IMR-90 (cell line): ENCODE measurements around the gene CFP. TPM values are rescaled to one million over a fixed set of nuclear protein-coding genes. Genes with fewer than 3 reads are reported as not detected.

Source experiments
- ATAC-seq: fragments of 200-7000 bp; cut with Tn5 transposase; 2 replicates; pipeline ENCODE4 v1.9.1; 2020; ENCODE audit warnings: low read depth, mild to moderate bottlenecking, moderate library complexity
- BruUV-seq: library from RNA; stranded (reverse); fragments of 400-500 nt; replicated peaks from 2 replicates; lab custom pipeline; 2021; lab: Mats Ljungman, UMichigan
- CTCF ChIA-PET: fragments of 300-600 bp; formaldehyde crosslinking; extraction: SDS; loops from one replicate; lab custom pipeline; 2021; ENCODE audit warnings: antibody characterized with exemption; lab: Yijun Ruan, JAX
- POLR2A ChIA-PET: fragments of 300-600 bp; sonication (Branson Sonifier 250); formaldehyde crosslinking; loops from one replicate; lab custom pipeline; 2022; ENCODE audit warnings: antibody characterized with exemption; ENCODE audit not compliant: unreplicated experiment; lab: Charles Lee
- DNase-seq: peaks from one replicate; pipeline ENCODE4 v3.0.0; 2013
- H2AFZ ChIP-seq: replicated peaks from 2 replicates; pipeline ENCODE3; 2013; ENCODE audit warnings: low read length, mild to moderate bottlenecking; ENCODE audit not compliant: poor library complexity
- H2AK5ac ChIP-seq: 2 replicates; pipeline ENCODE4 v1.6.1; 2013; ENCODE audit warnings: low read depth, low read length, inconsistent platforms
- H2AK9ac ChIP-seq: replicated peaks from 2 replicates; pipeline ENCODE3; 2013; ENCODE audit warnings: mild to moderate bottlenecking, low read depth, low read length, moderate library complexity; ENCODE audit not compliant: poor library complexity
- H2BK120ac ChIP-seq: 2 replicates; pipeline ENCODE4 v1.6.1; 2013; ENCODE audit warnings: low read depth, low read length, inconsistent platforms
- H2BK15ac ChIP-seq: 3 replicates; pipeline ENCODE4 v1.6.1; 2013; ENCODE audit warnings: low read depth, low read length, inconsistent platforms
- H2BK20ac ChIP-seq: 2 replicates; pipeline ENCODE4 v1.6.1; 2013; ENCODE audit warnings: low read depth, mild to moderate bottlenecking, inconsistent platforms, low read length, moderate library complexity
- H2BK5ac ChIP-seq: 2 replicates; pipeline ENCODE4 v1.6.1; 2013; ENCODE audit warnings: mild to moderate bottlenecking, low read depth, low read length, inconsistent platforms; ENCODE audit not compliant: poor library complexity, severe bottlenecking
- H3K14ac ChIP-seq: replicated peaks from 2 replicates; pipeline ENCODE4 v1.6.1; 2013; ENCODE audit warnings: low read depth, low read length, inconsistent platforms
- H3K18ac ChIP-seq: 2 replicates; pipeline ENCODE4 v1.6.1; 2013; ENCODE audit warnings: low read depth, low read length, control low read depth
- H3K23ac ChIP-seq: 2 replicates; pipeline ENCODE4 v1.6.1; 2013; ENCODE audit warnings: low read depth, low read length, inconsistent platforms
- H3K27ac ChIP-seq: 2 replicates; pipeline ENCODE4 v1.5.1; 2013; ENCODE audit warnings: mild to moderate bottlenecking, control low read depth, low read length; ENCODE audit not compliant: insufficient read depth
- H3K27me3 ChIP-seq: 2 replicates; pipeline ENCODE4 v1.6.1; 2013; ENCODE audit warnings: low read length; ENCODE audit not compliant: control insufficient read depth, insufficient read depth
- H3K36me3 ChIP-seq: 2 replicates; pipeline ENCODE4 v1.6.1; 2013; ENCODE audit warnings: low read length, mixed read lengths; ENCODE audit not compliant: control insufficient read depth, insufficient read depth
- H3K4ac ChIP-seq: 2 replicates; pipeline ENCODE4 v1.6.1; 2013; ENCODE audit warnings: low read depth, low read length, inconsistent platforms
- H3K4me1 ChIP-seq: 2 replicates; pipeline ENCODE4 v1.6.1; 2013; ENCODE audit warnings: low read length, mixed read lengths; ENCODE audit not compliant: control insufficient read depth, insufficient read depth
- H3K4me2 ChIP-seq: 2 replicates; pipeline ENCODE4 v1.6.1; 2013; ENCODE audit warnings: low read depth, mild to moderate bottlenecking, control low read depth, low read length, moderate library complexity
- H3K4me3 ChIP-seq: 2 replicates; pipeline ENCODE4 v1.5.1; 2013; ENCODE audit warnings: low read depth, mild to moderate bottlenecking, control low read depth, low read length, moderate library complexity; ENCODE audit not compliant: insufficient read depth
- H3K56ac ChIP-seq: 2 replicates; pipeline ENCODE4 v1.6.1; 2013; ENCODE audit warnings: low read length, inconsistent platforms; ENCODE audit not compliant: insufficient read depth; ENCODE audit errors: extremely low read depth
- H3K79me1 ChIP-seq, 2 experiments: 2 replicates each; pipeline ENCODE4 v1.6.1; 2013; ENCODE audit warnings: low read length in 2 of 2, inconsistent platforms in 1 of 2, low read depth in 1 of 2
- H3K9ac ChIP-seq: 2 replicates; pipeline ENCODE4 v1.6.1; 2013; ENCODE audit warnings: low read depth, low read length, control low read depth
- H3K9me1 ChIP-seq: 2 replicates; pipeline ENCODE4 v1.6.1; 2013; ENCODE audit warnings: low read length, inconsistent platforms; ENCODE audit not compliant: insufficient read depth
- H3K9me3 ChIP-seq: 2 replicates; pipeline ENCODE4 v1.6.1; 2013; ENCODE audit warnings: low read length; ENCODE audit not compliant: control insufficient read depth, insufficient read depth
- H4K20me1 ChIP-seq: 2 replicates; pipeline ENCODE4 v1.6.1; 2013; ENCODE audit warnings: low read length, inconsistent platforms; ENCODE audit not compliant: insufficient read depth
- H4K5ac ChIP-seq: 2 replicates; pipeline ENCODE4 v1.6.1; 2013; ENCODE audit warnings: mild to moderate bottlenecking, low read depth, low read length, control low read depth
- H4K8ac ChIP-seq, 2 experiments: 2 replicates each; pipeline ENCODE4 v1.6.1; 2013; ENCODE audit warnings: low read depth in 2 of 2, low read length in 2 of 2, control low read depth in 1 of 2, inconsistent platforms in 1 of 2
- H4K91ac ChIP-seq: 2 replicates; pipeline ENCODE4 v1.6.1; 2013; ENCODE audit warnings: low read depth, low read length, inconsistent platforms; ENCODE audit not compliant: insufficient read depth
- BHLHE40 ChIP-seq: fragments of 150-350 bp; IDR thresholded peaks from 2 replicates; pipeline ENCODE4 v1.6.1; 2016; ENCODE audit warnings: mild to moderate bottlenecking, low read depth, low read length
- CHD1 ChIP-seq: IDR thresholded peaks from 2 replicates; pipeline ENCODE4 v1.6.1; 2012; ENCODE audit warnings: low read depth, low read length, improper control_type of control experiment
- FOS ChIP-seq: fragments of 150-350 bp; IDR thresholded peaks from 2 replicates; pipeline ENCODE4 v1.6.1; 2016; ENCODE audit warnings: low read depth, low read length
- MAZ ChIP-seq: IDR thresholded peaks from 2 replicates; pipeline ENCODE4 v1.6.1; 2012; ENCODE audit warnings: low read depth, mild to moderate bottlenecking, low read length, improper control_type of control experiment, moderate library complexity, borderline replicate concordance
- MXI1 ChIP-seq: IDR thresholded peaks from 2 replicates; pipeline ENCODE4 v1.6.1; 2012; ENCODE audit warnings: low read depth, mild to moderate bottlenecking, low read length, moderate library complexity, borderline replicate concordance
- NFE2L2 ChIP-seq: fragments of 150-350 bp; IDR thresholded peaks from 2 replicates; pipeline ENCODE4 v1.6.1; 2016; ENCODE audit warnings: low read depth, mild to moderate bottlenecking, low read length
- POLR2A ChIP-seq: IDR thresholded peaks from 2 replicates; pipeline ENCODE4 v1.6.1; 2012; ENCODE audit warnings: mild to moderate bottlenecking, low read depth, low read length
- RAD21 ChIP-seq: IDR thresholded peaks from 2 replicates; pipeline ENCODE4 v1.6.1; 2012; ENCODE audit warnings: low read length, improper control_type of control experiment
- RCOR1 ChIP-seq: IDR thresholded peaks from 2 replicates; pipeline ENCODE4 v1.6.1; 2012; ENCODE audit warnings: mild to moderate bottlenecking, low read length, improper control_type of control experiment; ENCODE audit not compliant: insufficient replicate concordance
- RFX5 ChIP-seq: IDR thresholded peaks from 2 replicates; pipeline ENCODE4 v1.8.0; 2012; ENCODE audit warnings: low read depth, mild to moderate bottlenecking, low read length, moderate library complexity
- SMC3 ChIP-seq: fragments of 150-350 bp; IDR thresholded peaks from 2 replicates; pipeline ENCODE4 v1.6.1; 2016; ENCODE audit warnings: low read depth, mild to moderate bottlenecking, antibody characterized with exemption, low read length, moderate library complexity
- WGBS, 2 experiments: methylation state at CpG; one replicate each; pipeline versions ENCODE4 v1.1.5 to v1.1.7; 2013; ENCODE audit warnings: missing lambda C conversion rate in 2 of 2; ENCODE audit not compliant: insufficient read length in 1 of 2; ENCODE audit errors: extremely low coverage in 2 of 2; 5-methylcytosine and 5-hydroxymethylcytosine counted together
- dilution Hi-C: fragments of 300-500 bp; cut with HindIII; formaldehyde crosslinking; loops from one replicate; pipeline ENCODE4 v1.14.3; 2018; ENCODE audit warnings: low sequenced_read_pairs; ENCODE audit not compliant: unreplicated experiment
- in situ Hi-C: fragments of 300-500 bp; cut with MboI; formaldehyde crosslinking; loops from 3 replicates; pipeline ENCODE4 v1.14.3; 2019; ENCODE audit warnings: low sequenced_read_pairs, inconsistent platforms, mixed read lengths
- intact Hi-C: fragments of 100-400 bp; cut with micrococcal nuclease; formaldehyde crosslinking; loops from 2 replicates; pipeline ENCODE4 v1.10.0; 2022
- polyA plus RNA-seq, 3 experiments: library from polyadenylated mRNA; depleted of rRNA; stranded (reverse); fragments of >200 nt; gene quantifications; 2 replicates each; pipeline ENCODE4 v1.2.3, GENCODE V29; 2012; ENCODE audit warnings: low replicate concordance in 1 of 3
- total RNA-seq: library from RNA; depleted of rRNA; stranded (reverse); fragments of >200 nt; gene quantifications from 2 replicates; pipeline ENCODE4 v1.2.3, GENCODE V29; 2012
- TF ChIP-seq, protein P1 (sequence below): fragments of 150-350 bp; IDR thresholded peaks from 2 replicates; pipeline ENCODE4 v1.6.1; 2017; ENCODE audit warnings: mild to moderate bottlenecking, antibody characterized with exemption, low read length, low read depth
- TF ChIP-seq, protein P2 (sequence below): conservative IDR thresholded peaks from 2 replicates; pipeline ENCODE4 v1.5.1; 2012; ENCODE audit warnings: mild to moderate bottlenecking, low read depth, low read length, improper control_type of control experiment
- TF ChIP-seq, protein P3 (sequence below): fragments of 150-350 bp; IDR thresholded peaks from 2 replicates; pipeline ENCODE4 v1.6.1; 2016; ENCODE audit warnings: low read depth, mild to moderate bottlenecking, low read length, moderate library complexity, borderline replicate concordance

The CFP gene
- total and polyA plus RNA-seq, 2 of the 4 experiments (the other 2 are of a cell fraction), result under 0.01 to 0.14 TPM

DNA sequence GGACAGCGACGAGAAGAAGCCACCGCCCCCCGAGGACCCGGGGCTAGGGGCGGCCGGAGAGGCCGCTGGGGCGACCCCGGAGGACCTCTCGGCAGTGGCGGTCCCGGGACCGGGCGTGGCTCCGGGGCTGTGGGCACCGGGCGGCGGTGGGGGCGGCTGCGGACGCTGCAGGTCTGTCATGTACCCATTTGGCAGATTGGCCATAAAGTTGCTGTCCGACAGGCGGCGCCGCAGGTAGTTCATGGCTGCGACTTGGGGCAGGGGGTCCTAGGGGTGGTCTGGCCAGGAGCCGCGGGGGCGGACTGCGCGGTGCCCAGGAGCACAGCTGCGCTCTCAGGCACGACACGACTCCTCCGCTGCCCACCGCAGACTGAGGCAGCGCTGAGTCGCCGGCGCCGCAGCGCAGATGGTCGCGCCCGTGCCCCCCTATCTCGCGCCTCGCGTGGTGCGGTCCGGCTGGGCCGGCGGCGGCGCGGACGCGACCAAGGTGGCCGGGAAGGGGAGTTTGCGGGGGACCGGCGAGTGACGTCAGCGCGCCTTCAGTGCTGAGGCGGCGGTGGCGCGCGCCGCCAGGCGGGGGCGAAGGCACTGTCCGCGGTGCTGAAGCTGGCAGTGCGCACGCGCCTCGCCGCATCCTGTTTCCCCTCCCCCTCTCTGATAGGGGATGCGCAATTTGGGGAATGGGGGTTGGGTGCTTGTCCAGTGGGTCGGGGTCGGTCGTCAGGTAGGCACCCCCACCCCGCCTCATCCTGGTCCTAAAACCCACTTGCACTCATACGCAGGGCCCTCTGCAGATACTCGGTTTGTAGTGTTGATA lies 10.0 kb downstream of the CFP start, which contains the start of gene SYN1:
Gene SYN1 (minus strand): TSS at position 372 of the 817 bp plus-strand sequence. CDS start 129 bp downstream, at position 243.
- Histone ChIP-seq H2BK15ac (no peak within 1 kb of the TSS), H4K91ac (no peak within 1 kb of the TSS), H2AK9ac (no peak within 1 kb of the TSS), H3K9ac (no peak within 1 kb of the TSS), H2BK5ac (no peak within 1 kb of the TSS), H3K4ac (no peak within 1 kb of the TSS), H4K20me1 (no peaks in the 10 kb centered on the region), H3K27me3 (peaks cover 7% of the 10 kb centered on the region; the same call in 1 of the 2 replicates), H3K4me1 (no peaks in the 10 kb centered on the region), H3K56ac (no peak within 1 kb of the TSS), H4K8ac (no peak within 1 kb of the TSS), H3K4me2 (peak within 1 kb of the TSS; percentile 73; the same call in 1 of the 2 replicates), H3K27ac (no peak within 1 kb of the TSS), H3K23ac (no peak within 1 kb of the TSS), H3K18ac (no peak within 1 kb of the TSS), H3K36me3 (no peaks in the 10 kb centered on the region), H2BK20ac (no peak within 1 kb of the TSS), H3K14ac (no peak within 1 kb of the TSS), H4K5ac (no peak within 1 kb of the TSS), H3K4me3 (peak within 1 kb of the TSS; percentile 45), H2BK120ac (no peak within 1 kb of the TSS), H3K9me1 (no peaks in the 10 kb centered on the region), H3K9me3 (no peaks in the 10 kb centered on the region), H3K79me1 (no peaks in the 10 kb centered on the region), H2AK5ac (no peak within 1 kb of the TSS), H2AFZ (peak within 1 kb of the TSS; percentile 77)
- intact Hi-C loops, result no loop called here
- peak; percentile 91 for ATAC-seq
- DNase-seq, result peak; percentile 74
- in situ Hi-C loops, result no loop called here
- ChIA-PET POLR2A (no interaction called here), CTCF (interaction anchor here (0.8 kb wide), 1 partner anchor 80 kb away, joined by 3 read pairs; no protein-coding TSS in a partner anchor)
- no TSS peak for BruUV-seq
- WGBS, 2 experiments, result 53% methylated on average over 23 of the region's 88 CpGs; no CpG with 5 or more reads in 1 of the 2 experiments
- dilution Hi-C loops, result no loop called here
- TF ChIP-seq, protein P1, sequence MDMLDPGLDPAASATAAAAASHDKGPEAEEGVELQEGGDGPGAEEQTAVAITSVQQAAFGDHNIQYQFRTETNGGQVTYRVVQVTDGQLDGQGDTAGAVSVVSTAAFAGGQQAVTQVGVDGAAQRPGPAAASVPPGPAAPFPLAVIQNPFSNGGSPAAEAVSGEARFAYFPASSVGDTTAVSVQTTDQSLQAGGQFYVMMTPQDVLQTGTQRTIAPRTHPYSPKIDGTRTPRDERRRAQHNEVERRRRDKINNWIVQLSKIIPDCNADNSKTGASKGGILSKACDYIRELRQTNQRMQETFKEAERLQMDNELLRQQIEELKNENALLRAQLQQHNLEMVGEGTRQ, result no peak
- TF ChIP-seq RFX5, result no peak
- no peak for TF ChIP-seq RAD21
- no peak for TF ChIP-seq RCOR1
- TF ChIP-seq, protein P2, sequence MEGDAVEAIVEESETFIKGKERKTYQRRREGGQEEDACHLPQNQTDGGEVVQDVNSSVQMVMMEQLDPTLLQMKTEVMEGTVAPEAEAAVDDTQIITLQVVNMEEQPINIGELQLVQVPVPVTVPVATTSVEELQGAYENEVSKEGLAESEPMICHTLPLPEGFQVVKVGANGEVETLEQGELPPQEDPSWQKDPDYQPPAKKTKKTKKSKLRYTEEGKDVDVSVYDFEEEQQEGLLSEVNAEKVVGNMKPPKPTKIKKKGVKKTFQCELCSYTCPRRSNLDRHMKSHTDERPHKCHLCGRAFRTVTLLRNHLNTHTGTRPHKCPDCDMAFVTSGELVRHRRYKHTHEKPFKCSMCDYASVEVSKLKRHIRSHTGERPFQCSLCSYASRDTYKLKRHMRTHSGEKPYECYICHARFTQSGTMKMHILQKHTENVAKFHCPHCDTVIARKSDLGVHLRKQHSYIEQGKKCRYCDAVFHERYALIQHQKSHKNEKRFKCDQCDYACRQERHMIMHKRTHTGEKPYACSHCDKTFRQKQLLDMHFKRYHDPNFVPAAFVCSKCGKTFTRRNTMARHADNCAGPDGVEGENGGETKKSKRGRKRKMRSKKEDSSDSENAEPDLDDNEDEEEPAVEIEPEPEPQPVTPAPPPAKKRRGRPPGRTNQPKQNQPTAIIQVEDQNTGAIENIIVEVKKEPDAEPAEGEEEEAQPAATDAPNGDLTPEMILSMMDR, result no peak
- TF ChIP-seq MAZ, result peak; percentile 73; the same call in 1 of the 2 replicates
- peak; percentile 95; the same call in 1 of the 2 replicates for TF ChIP-seq CHD1
- no peak; the same call in 1 of the 2 replicates for TF ChIP-seq SMC3
- TF ChIP-seq, protein P3, sequence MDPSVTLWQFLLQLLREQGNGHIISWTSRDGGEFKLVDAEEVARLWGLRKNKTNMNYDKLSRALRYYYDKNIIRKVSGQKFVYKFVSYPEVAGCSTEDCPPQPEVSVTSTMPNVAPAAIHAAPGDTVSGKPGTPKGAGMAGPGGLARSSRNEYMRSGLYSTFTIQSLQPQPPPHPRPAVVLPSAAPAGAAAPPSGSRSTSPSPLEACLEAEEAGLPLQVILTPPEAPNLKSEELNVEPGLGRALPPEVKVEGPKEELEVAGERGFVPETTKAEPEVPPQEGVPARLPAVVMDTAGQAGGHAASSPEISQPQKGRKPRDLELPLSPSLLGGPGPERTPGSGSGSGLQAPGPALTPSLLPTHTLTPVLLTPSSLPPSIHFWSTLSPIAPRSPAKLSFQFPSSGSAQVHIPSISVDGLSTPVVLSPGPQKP, result no peak
- TF ChIP-seq POLR2A, result no peak
- TF ChIP-seq FOS, result no peak
- TF ChIP-seq MXI1, result no peak
- no peak for TF ChIP-seq NFE2L2
- peak; percentile 96 for TF ChIP-seq BHLHE40
